SU-DHL-6 (cell line): ENCODE results near the gene CMTR1.

ENCODE experiments used
- CTCF ChIP-seq: fragments of 200-600 bp; sonication (generic); IDR thresholded peaks from one replicate; pipeline ENCODE4 v1.5.1; 2017; ENCODE audit warnings: antibody characterized with exemption, mild to moderate bottlenecking, low read length, moderate library complexity; ENCODE audit not compliant: insufficient read depth, poor library complexity, severe bottlenecking
- EZH2phosphoT487 ChIP-seq: fragments of 200-600 bp; sonication (generic), shearing (Covaris generic); conservative IDR thresholded peaks from 2 replicates; pipeline ENCODE4 v1.6.1; 2018; ENCODE audit warnings: mild to moderate bottlenecking, antibody characterized with exemption, low read length, moderate library complexity, mixed read lengths

GRCh38 chr6:37489697-37490336, 56.8 kb downstream of the CMTR1 start:
- TF ChIP-seq CTCF (peak; percentile 20), EZH2phosphoT487 (no peak)
